ENCODE data around the gene TIPIN.

DNA sequence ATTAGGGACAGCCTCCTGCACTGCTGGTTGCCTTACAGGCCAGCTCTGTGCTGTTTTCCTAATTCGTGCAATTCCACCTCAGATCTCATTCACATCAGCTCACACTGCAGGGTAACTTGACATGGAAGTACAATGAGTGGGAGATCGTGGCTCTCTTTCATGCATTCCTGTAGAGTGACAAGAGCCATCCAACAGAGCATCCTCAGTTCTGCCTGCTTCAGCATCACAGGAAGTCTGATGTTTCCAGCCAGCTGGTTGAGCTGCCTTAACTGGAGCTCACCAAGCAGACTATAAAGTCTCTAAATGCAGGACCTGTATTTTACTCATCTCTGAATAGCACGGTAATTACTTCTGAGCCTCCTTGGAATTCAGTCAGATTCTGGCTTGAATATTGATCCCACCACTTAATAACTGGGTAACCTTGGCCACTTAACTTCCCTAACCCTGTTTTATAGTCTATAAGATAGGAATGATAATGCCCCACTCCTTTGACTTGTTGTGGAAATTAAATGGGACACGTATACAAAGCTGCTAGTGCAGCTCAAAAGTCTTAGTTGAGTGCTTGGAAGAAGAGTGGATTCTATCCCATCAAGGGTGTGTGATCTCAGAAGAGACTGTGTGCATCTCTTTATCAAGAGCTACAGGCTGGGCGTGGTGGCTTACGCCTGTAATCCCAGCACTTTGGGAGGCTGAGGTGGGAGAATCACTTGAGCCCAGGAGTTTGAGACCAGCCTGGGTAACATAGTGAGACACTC is 64.5 kb downstream of the TIPIN start:
- no peak for TF ChIP-seq CTCF (conservative IDR thresholded peaks at IDR 0.05)
- TF ChIP-seq EZH2 (IDR thresholded peaks at IDR 0.05; ENCODE audit: low read depth), result no peak
